ENCODE measurements around the gene KRTAP10-9. TPM values are rescaled to one million over a fixed set of nuclear protein-coding genes. Genes with fewer than 3 reads are reported as not detected.
A peak's percentile ranks its signal among the peaks of the same experiment; 100 is the strongest.
"Not testable (repeated sequence)": the region's sequence is repeated elsewhere in the genome, so short reads cannot be mapped to it uniquely, and the experiment has no call there.

Gene KRTAP10-9
- total RNA-seq, 1 donor from 2014 or later, result not detected

DNA sequence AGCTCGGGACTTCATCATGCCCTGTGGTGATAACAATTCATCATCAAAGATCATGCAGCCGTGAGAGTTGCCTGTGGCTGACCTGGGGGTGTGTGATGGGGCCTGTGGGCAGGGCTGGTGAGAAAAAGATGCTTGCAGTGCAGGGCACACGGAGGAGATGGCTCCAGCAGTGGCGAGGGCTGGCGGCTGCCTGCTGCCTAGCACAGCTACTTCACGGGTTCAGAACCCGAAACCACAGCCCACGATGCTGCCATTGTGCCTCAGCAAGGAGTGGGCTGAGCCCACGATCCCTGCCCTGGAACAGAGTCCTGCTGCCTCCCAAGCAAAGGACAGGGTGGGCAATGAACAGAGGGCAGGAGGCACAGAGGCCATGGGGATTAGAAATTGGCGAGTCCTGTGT, 631 bp upstream of the KRTAP10-9 start:
- H3K4me3 Mint-ChIP-seq (ENCODE audit: unreplicated experiment), result no peak overlapping the region
- H3K9me3 Mint-ChIP-seq (ENCODE audit: low read depth), result peaks cover 40% of the 10 kb centered on the region
- no peak overlapping the region for H3K27ac Mint-ChIP-seq (ENCODE audit: unreplicated experiment)
- TF ChIP-seq, protein P1, sequence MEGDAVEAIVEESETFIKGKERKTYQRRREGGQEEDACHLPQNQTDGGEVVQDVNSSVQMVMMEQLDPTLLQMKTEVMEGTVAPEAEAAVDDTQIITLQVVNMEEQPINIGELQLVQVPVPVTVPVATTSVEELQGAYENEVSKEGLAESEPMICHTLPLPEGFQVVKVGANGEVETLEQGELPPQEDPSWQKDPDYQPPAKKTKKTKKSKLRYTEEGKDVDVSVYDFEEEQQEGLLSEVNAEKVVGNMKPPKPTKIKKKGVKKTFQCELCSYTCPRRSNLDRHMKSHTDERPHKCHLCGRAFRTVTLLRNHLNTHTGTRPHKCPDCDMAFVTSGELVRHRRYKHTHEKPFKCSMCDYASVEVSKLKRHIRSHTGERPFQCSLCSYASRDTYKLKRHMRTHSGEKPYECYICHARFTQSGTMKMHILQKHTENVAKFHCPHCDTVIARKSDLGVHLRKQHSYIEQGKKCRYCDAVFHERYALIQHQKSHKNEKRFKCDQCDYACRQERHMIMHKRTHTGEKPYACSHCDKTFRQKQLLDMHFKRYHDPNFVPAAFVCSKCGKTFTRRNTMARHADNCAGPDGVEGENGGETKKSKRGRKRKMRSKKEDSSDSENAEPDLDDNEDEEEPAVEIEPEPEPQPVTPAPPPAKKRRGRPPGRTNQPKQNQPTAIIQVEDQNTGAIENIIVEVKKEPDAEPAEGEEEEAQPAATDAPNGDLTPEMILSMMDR (IDR thresholded peaks at IDR 0.05), result no peak
- no peaks in the 10 kb centered on the region for H3K4me1 Mint-ChIP-seq (ENCODE audit: low read depth)
- peaks cover 8% of the 10 kb centered on the region for H3K27me3 Mint-ChIP-seq (ENCODE audit: low read depth)
- no peak for DNase-seq (ENCODE audit: low spot score)
- H3K36me3 Mint-ChIP-seq (ENCODE audit: low read depth), result peaks cover 13% of the 10 kb centered on the region

DNA sequence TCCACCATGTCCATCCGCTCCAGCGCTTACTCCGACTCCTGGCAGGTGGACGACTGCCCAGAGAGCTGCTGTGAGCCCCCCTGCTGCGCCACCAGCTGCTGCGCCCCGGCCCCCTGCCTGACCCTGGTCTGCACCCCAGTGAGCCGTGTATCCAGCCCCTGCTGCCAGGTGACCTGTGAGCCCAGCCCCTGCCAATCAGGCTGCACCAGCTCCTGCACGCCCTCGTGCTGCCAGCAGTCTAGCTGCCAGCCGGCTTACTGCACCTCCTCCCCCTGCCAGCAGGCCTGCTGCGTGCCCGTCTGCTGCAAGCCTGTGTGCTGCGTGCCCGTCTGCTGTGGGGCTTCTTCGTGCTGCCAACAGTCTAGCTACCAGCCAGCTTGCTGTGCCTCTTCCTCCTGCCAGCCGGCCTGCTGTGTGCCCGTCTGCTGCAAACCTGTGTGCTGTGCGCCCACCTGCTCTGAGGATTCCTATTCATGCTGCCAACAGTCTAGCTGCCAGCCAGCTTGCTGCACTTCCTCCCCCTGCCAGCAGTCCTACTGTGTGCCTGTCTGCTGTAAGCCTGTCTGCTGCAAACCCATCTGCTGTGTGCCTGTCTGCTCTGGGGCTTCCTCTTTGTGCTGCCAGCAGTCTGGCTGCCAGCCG, 409 bp downstream of the KRTAP10-9 start:
- not testable (repeated sequence) for H3K27ac Mint-ChIP-seq (ENCODE audit: unreplicated experiment)

DNA sequence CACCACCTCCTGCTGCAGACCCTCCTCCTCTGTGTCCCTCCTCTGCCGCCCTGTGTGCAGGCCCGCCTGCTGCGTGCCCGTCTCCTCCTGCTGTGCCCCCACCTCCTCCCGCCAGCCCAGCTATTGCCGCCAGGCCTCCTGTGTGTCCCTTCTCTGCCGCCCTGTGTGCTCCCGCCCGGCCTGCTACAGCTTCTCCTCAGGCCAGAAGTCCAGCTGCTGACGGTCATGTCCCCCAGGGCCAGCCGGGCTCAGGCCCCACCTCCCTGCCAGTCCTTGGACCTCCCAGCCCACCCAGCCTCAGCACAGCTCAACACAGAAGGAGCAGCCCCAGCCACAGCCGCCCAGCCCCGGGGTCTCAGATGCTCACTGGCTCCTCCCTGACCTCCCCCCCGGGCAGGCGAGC, 939 bp downstream of the KRTAP10-9 start:
- peaks cover 47% of the 10 kb centered on the region for H3K9me3 Mint-ChIP-seq (ENCODE audit: low read depth)
- peak; percentile 85 for DNase-seq (ENCODE audit: low spot score)
- not testable (repeated sequence) for H3K27me3 Mint-ChIP-seq (ENCODE audit: low read depth); H3K4me1 Mint-ChIP-seq (ENCODE audit: low read depth); H3K27ac Mint-ChIP-seq (ENCODE audit: unreplicated experiment); H3K4me3 Mint-ChIP-seq (ENCODE audit: unreplicated experiment)
- H3K36me3 Mint-ChIP-seq (ENCODE audit: low read depth), result peaks cover 18% of the 10 kb centered on the region

More for the DNA sequence above, 409 bp downstream of the KRTAP10-9 start:
- Mint-ChIP-seq H3K36me3 (ENCODE audit: low read depth) (peaks cover 18% of the 10 kb centered on the region), H3K9me3 (ENCODE audit: low read depth) (peaks cover 48% of the 10 kb centered on the region)
- not testable (repeated sequence) for H3K27me3 Mint-ChIP-seq (ENCODE audit: low read depth); H3K4me1 Mint-ChIP-seq (ENCODE audit: low read depth); H3K4me3 Mint-ChIP-seq (ENCODE audit: unreplicated experiment)
- DNase-seq (ENCODE audit: low spot score), result peak; percentile 59

DNA sequence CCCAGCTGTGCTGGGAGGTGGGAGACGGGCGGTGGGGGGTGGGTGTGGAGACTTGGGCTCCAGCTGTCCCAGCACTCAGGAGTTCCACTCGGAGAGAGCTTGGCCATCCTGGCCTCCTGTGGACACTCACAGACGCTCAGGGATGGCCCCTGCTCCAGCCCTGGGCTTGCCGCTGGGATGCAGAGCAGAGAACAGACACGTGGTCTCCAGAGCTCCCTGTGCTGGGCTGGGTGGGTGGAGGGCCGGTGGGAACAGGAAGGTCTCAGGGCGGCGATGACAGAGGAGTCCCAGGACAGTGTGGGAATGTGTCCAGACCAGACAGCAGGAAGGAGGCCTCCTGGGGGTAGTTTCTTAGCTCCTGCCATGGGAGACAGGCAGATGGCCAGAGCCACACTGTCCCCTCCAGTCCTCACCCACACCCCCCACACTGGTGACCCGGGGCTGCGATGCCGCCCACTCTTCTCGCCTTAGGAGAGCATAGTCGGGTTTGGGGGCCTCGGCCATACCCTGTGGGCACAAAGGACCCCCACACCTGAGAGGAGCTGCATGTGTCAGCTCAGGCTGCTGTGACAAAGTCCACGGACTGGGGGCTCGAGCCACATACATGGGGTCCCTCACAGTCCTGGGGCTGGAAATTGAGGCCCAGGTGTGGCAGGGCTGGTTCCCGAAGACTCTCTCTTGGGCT, 2.0 kb downstream of the KRTAP10-9 start:
- Mint-ChIP-seq H3K36me3 (ENCODE audit: low read depth) (peaks cover 15% of the 10 kb centered on the region), H3K4me1 (ENCODE audit: low read depth) (no peaks in the 10 kb centered on the region), H3K27ac (ENCODE audit: unreplicated experiment) (no peak overlapping the region), H3K9me3 (ENCODE audit: low read depth) (peaks cover 45% of the 10 kb centered on the region), H3K27me3 (ENCODE audit: low read depth) (peaks cover 8% of the 10 kb centered on the region), H3K4me3 (ENCODE audit: unreplicated experiment) (no peak overlapping the region)
- DNase-seq (ENCODE audit: low spot score), result peak; percentile 73
- TF ChIP-seq, protein P1 (IDR thresholded peaks at IDR 0.05), result no peak

DNA sequence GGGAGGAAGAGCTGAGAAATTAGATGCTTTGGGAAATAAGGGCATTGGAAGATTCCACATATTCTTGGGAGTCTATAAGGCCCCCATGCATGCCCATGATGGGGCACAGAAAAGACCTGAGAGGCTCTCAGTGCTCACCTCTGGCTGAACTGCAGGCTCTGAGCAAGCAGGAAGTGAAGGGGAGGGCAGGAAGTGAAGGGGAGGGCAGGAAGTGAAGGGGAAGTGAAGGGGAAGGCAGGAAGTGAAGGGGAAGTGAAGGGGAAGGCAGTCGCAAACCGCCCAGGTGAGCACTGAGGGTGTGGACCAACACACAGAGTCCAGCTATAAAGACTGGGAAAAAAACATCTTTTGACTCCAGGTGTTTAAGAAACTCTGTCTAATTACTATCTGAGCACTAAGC, 3.5 kb downstream of the KRTAP10-9 start:
- TF ChIP-seq, protein P1 (IDR thresholded peaks at IDR 0.05), result no peak
- H3K9me3 Mint-ChIP-seq (ENCODE audit: low read depth), result peaks cover 37% of the 10 kb centered on the region
- peaks cover 18% of the 10 kb centered on the region for H3K27me3 Mint-ChIP-seq (ENCODE audit: low read depth)
- no peak for DNase-seq (ENCODE audit: low spot score)
- H3K4me1 Mint-ChIP-seq (ENCODE audit: low read depth), result no peaks in the 10 kb centered on the region
- H3K36me3 Mint-ChIP-seq (ENCODE audit: low read depth), result peaks cover 13% of the 10 kb centered on the region
- H3K4me3 Mint-ChIP-seq (ENCODE audit: unreplicated experiment), result no peak overlapping the region
- no peak overlapping the region for H3K27ac Mint-ChIP-seq (ENCODE audit: unreplicated experiment)

DNA sequence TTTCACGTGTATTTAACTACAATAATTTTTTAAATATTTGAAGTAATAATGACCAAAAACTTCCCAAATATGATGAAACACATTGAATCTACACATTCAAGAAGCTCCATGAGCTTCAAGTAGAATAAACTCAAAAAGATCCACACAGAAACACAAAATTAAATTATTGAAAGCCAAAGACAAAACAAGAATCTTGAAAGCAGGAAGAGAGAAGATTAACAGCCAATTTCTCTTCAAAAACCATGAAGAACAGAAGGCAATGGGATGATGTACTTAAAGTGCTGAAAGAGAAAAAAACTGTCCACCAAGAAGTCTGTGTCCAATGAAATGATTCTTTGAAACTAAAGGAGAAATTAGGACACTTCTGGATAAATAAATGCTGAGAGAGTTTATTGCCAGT, 5.2 kb downstream of the KRTAP10-9 start:
- TF ChIP-seq, protein P1 (IDR thresholded peaks at IDR 0.05), result no peak
- Mint-ChIP-seq H3K4me1 (ENCODE audit: low read depth) (no peaks in the 10 kb centered on the region), H3K27ac (ENCODE audit: unreplicated experiment) (peak overlapping the region; percentile 36), H3K36me3 (ENCODE audit: low read depth) (peaks cover 13% of the 10 kb centered on the region), H3K27me3 (ENCODE audit: low read depth) (peaks cover 32% of the 10 kb centered on the region), H3K4me3 (ENCODE audit: unreplicated experiment) (no peak overlapping the region), H3K9me3 (ENCODE audit: low read depth) (peaks cover 37% of the 10 kb centered on the region)
- no peak for DNase-seq (ENCODE audit: low spot score)
